Right kidney (tissue), 1 donor: Measurements from ENCODE around the gene PRR35.
A peak's percentile ranks its signal among the peaks of the same experiment; 100 is the strongest.

Source experiments
- DNase-seq: peaks from one replicate; pipeline ENCODE4 v3.0.0-alpha.2; 2016

Gene PRR35

DNA sequence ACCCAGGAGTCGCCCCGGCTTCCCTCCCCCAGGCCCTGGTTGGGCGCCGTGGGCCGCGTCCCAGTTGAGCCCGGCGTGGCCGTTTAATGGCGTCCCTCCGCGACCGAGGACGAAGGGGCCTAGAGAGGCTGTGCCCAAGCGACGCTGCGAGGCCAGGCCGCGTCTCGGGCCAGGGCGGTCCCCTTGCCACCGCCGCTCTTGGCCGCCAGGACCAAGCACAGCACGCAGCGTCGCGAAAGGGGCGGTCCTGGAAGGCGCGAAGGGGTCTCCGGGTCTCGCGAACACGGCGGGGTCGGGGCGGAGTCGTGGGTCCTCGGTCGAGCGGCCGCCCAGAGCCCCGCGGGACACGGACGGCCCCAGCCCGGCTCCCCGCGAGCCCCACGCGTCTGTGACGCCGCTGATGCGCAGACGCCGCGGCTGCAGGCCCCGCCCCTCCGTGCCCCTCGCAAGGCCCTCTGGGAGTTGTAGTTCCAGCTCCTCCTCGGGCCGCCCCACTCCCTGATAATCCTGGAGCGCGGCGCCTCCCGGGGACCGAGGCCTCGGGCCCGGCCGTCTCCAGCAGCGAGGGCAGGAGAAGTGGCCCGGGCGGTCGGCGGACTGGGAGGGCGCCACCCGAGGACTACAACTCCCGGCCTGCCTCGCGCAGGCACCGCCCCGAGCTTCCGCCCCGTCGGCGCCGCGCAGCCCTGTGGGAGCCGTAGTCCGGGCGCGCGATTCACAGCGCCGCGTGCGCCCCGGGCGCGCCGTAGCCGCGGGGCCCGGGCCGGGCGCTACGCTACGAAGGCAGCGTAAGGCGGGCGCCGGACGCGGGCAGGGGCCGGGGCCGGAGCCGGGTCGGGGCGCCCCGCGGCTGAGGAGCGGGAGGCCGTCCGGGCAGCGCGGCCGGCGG lies 32.9 kb upstream of the PRR35 start, which contains the start of gene CAPN15:
Gene CAPN15, plus strand, starts transcription at position 698 of the 889 bp plus-strand sequence. CDS start 19,127 bp downstream, outside the sequence.
- DNase-seq = peak; percentile 100

- DNase-seq = peak; percentile 74
Observed at GRCh38 chr16:528111-529011, 31.8 kb upstream of the PRR35 start.

- no peak for DNase-seq
Observed at GRCh38 chr16:529012-529575, 31.1 kb upstream of the PRR35 start.

GRCh38 chr16:530111-530817 lies 29.9 kb upstream of the PRR35 start:
- no peak for DNase-seq

GRCh38 chr16:531494-532125 lies 28.6 kb upstream of the PRR35 start:
- no peak for DNase-seq

DNA sequence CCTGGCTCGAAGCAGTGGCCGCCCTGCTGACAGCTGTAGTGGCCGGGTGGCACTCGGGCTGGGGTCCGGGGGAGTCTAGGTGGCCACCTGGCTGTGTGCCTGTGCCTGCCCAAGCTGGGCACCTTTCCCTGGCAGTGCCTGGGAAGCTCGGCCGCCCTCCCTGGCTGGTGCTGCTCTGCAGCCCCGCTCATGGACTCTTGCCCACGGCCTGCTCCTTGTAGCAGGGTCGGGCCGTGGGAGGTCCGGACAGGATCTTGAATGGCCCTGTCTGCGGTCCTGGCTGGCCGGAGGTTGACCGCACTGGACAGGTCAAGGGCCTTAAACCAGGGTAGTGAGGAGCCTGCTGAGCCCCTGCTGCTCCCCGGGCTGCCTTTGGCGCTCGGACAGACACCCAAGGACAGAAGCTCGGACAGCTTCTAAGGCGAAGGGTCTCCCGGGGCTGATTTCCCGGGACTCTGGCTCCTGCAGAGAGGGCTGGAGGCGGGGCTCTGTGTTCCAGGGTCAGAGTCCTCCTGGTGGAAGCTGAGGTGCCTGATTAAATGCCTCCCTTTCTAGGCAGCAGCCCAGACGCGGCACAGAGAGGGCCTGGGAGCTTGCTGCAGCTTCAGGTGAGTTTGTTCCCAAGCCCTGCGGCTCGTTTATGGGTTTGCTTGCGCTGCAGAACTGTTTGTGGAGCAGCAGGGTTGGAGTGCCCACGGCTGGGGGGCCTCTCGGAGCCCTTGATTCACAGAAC lies 26.6 kb upstream of the PRR35 start:
- DNase-seq = peak; percentile 36

GRCh38 chr16:534135-534534 lies 26.1 kb upstream of the PRR35 start:
- no peak for DNase-seq

DNA sequence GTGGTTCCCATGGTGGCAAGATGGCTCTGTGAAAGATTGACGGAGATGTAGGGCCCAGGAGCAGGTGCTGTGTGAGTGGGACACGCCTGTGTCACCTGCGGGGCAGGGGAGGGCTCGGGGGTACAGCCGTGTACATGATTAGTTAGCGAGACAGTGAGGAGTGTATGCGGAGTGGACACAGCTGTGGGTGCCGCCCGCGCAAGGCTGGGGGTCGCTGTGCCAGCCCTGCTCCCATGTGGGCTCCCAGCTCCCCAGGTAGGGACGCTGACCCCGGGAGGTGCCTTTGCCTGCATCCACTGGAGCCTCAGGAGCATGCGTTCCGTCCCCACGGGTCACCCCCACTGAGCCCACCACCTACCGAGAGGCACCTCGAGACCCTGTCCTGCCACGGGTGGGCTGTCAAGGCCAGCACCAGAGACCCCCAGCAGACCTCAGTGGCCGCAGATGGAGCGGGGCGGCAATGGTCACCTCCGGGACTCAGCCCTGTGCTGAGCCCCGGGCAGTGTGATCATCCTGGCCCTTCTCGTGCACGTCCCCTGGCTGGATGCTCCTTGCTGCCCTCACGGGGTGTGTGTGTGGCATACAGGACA lies 25.2 kb upstream of the PRR35 start:
- DNase-seq = no peak

- DNase-seq = no peak
Observed at GRCh38 chr16:535446-536405, 24.5 kb upstream of the PRR35 start.

- no peak for DNase-seq
Observed at GRCh38 chr16:536746-537145, 23.4 kb upstream of the PRR35 start.

- DNase-seq = no peak
Observed at GRCh38 chr16:537415-538335, 22.5 kb upstream of the PRR35 start.

- no peak for DNase-seq
Observed at GRCh38 chr16:539901-540530, 20.2 kb upstream of the PRR35 start.

- no peak for DNase-seq
Observed at GRCh38 chr16:540645-541340, 19.4 kb upstream of the PRR35 start.

GRCh38 chr16:543301-544164 lies 16.7 kb upstream of the PRR35 start:
- no peak for DNase-seq

- no peak for DNase-seq
Observed at GRCh38 chr16:544517-544916, 15.7 kb upstream of the PRR35 start.
